Left renal cortex interstitium (tissue), 4 donors: Measurements from ENCODE around the gene NUTF2. TPM values are rescaled to one million over a fixed set of nuclear protein-coding genes. Genes with fewer than 3 reads are reported as not detected.
"Not testable (repeated sequence)": the region's sequence is repeated elsewhere in the genome, so short reads cannot be mapped to it uniquely, and the experiment has no call there.

Source experiments
- DNase-seq, 4 donors: peaks; one replicate each; pipeline ENCODE4 v3.0.0-alpha.2; 2013; ENCODE audit warnings: low read depth in 4 of 4, low spot score in 2 of 4, missing footprints in 1 of 4
- polyA plus RNA-seq, 4 donors: library from polyadenylated mRNA; unstranded; fragments of 120-200 nt; gene quantifications; one replicate each; pipeline ENCODE4 v1.2.1, GENCODE V29; 2013; ENCODE audit not compliant: insufficient read length in 4 of 4

Gene NUTF2
- polyA plus RNA-seq, 4 donors, result 114 to 134 (median 127) TPM

DNA sequence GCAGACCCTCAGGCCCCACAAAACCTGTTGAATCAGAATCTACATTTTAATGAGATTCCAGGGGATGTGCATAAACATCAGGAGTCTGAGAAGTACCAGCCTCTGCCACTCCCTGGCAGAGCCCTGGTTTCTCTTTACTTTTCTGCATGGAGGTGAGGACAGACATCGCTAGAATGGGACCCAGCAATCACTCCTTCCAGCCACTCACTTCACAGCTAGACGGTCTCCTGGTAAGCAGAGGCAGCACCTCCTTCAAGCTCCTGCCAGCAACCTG is 68.7 kb downstream of the NUTF2 start:
- not testable (repeated sequence) for DNase-seq

- DNase-seq, result no peak
Observed at GRCh38 chr16:67915831-67916723, 69.3 kb downstream of the NUTF2 start.

DNA sequence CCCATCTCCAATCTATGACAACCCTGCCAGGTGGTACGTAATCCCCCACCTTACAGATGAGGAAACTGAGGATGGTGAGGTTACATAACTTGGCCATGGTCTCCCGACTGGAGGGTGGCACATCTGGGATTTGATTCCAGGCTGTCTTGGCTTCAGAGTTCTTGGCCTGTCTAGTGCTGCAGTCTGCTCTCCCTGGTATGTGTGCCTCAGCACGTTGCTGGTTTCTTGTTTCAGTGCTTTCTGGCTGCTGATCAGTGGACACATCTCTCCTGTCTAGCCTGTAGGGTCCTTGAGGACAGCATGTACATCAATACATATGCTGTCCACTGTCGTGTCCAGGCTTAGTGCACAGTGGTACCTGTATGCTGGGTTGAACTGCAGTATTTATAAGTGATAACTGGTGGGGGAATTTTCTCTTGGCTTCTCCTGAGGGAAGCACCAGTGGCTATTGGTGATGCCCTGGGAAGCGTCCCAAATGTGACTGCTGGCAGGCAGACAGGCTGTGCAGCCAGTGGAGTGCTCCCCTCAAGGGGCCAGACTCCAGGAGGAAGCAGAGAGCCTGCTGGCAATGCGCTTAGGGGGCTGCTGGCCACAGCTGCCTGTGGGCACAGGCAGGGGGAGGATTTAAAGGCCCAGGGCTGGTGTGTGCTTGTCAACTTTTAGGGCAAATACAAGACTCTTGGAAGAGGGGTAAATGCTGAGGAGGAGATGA is 70.6 kb downstream of the NUTF2 start:
- DNase-seq, result no peak

DNA sequence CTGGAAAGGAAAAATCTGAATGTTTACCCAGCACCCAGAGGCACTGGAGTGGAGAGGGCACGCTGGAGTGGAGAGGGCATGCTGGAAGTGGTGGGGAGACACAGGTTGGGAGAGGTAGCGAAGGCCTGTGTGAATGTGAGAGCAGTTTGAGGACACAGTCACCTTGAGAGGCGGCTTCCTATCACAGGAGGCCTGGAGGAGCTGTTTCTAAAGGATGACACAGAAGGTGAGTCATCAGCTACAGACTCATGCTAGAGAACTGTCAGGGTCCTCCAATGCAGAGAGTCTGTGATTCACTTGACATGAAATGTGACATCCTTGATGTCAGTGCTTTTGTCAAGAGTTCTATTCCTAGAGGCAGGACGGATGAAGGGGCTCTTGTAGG is 71.1 kb downstream of the NUTF2 start:
- no peak for DNase-seq

DNA sequence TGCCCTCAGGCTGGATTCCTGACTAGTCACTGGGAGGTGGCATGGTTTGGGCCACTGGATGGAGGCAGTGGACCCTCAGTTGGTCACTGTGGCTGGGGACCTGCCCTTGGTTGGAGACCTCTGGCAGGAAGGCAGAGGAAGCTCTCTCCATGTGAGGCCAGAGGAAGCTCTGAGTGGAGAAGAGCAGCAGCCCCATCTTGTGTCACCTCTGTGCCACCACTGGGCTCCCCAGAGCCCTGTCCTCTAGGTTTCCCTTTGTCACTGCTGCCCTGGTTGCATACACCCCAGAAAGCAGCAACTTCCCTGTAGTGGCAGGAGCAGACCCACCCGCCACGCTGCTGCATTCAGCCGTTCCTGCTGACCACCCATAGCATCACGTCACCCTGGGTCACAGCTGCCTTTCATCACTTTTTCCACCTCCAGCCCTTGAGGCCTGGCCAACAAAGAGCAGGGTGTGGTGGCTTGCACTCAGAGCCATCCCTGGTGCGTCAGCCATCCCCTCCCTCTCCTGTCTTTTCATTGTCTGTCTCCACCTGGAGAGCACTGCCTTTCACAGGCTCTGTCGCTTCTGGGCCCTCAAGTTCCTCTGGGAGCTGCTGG is 73.0 kb downstream of the NUTF2 start:
- DNase-seq, result no peak

Other genes starting within 250 kb of the NUTF2 start
- gene CARMIL2, start 201.8 kb upstream of the NUTF2 start, polyA plus RNA-seq, result 1 to 10 TPM in 3 of 4 donors, under 1 TPM in 1; 0.79 to 1.4 (median 1.0) TPM
- 10 to 100 TPM; 20.2 to 31.8 (median 26.2) TPM for gene ACD, start 186.7 kb upstream of the NUTF2 start, polyA plus RNA-seq
- 1 to 10 TPM; 1.9 to 4.8 (median 3.0) TPM for gene PARD6A, start 186.0 kb upstream of the NUTF2 start, polyA plus RNA-seq
- gene ENKD1, start 180.2 kb upstream of the NUTF2 start, polyA plus RNA-seq, result 10 to 100 TPM; 16.9 to 38.5 (median 31.8) TPM
- gene C16orf86, start 180.1 kb upstream of the NUTF2 start, polyA plus RNA-seq, result 1 to 10 TPM; 3.6 to 5.2 (median 4.0) TPM
- 10 to 100 TPM; 18.7 to 25.6 (median 23.7) TPM for gene GFOD2, start 127.6 kb upstream of the NUTF2 start, polyA plus RNA-seq
- 10 to 100 TPM; 18.4 to 34.4 (median 25.0) TPM for gene RANBP10, start 40.4 kb upstream of the NUTF2 start, polyA plus RNA-seq
- 10 to 100 TPM in 1 of 4 donors, 1 to 10 TPM in 3; 6.3 to 10.7 (median 7.7) TPM for gene TSNAXIP1, start 40.0 kb upstream of the NUTF2 start, polyA plus RNA-seq
- gene THAP11, start 4.6 kb upstream of the NUTF2 start, polyA plus RNA-seq, result 10 to 100 TPM; 26.8 to 40.0 (median 32.0) TPM
- gene CENPT, start 760 bp downstream of the NUTF2 start, polyA plus RNA-seq, result 10 to 100 TPM; 37.4 to 62.4 (median 50.7) TPM
- gene EDC4, start 26.1 kb downstream of the NUTF2 start, polyA plus RNA-seq, result 100 to 1,000 TPM in 2 of 4 donors, 10 to 100 TPM in 2; 75.0 to 106 (median 97.3) TPM
- gene NRN1L, start 38.0 kb downstream of the NUTF2 start, polyA plus RNA-seq, result under 1 TPM in 3 of 4 donors, not detected in 1; 0.30 to 0.68 (median 0.63) TPM
- 10 to 100 TPM; 33.5 to 44.6 (median 40.1) TPM for gene PSKH1, start 46.3 kb downstream of the NUTF2 start, polyA plus RNA-seq
- 1 to 10 TPM; 4.5 to 7.1 (median 5.8) TPM for gene CTRL, start 84.9 kb downstream of the NUTF2 start, polyA plus RNA-seq
- gene PSMB10, start 89.9 kb downstream of the NUTF2 start, polyA plus RNA-seq, result 10 to 100 TPM; 20.3 to 39.4 (median 28.3) TPM
- gene LCAT, start 97.2 kb downstream of the NUTF2 start, polyA plus RNA-seq, result 10 to 100 TPM; 13.7 to 32.8 (median 20.2) TPM
- gene SLC12A4, start 121.7 kb downstream of the NUTF2 start, polyA plus RNA-seq, result 10 to 100 TPM; 32.4 to 47.4 (median 40.2) TPM
- under 1 TPM in 3 of 4 donors, not detected in 1; 0.05 to 0.21 (median 0.08) TPM for gene DPEP3, start 133.6 kb downstream of the NUTF2 start, polyA plus RNA-seq
- 1 to 10 TPM in 1 of 4 donors, under 1 TPM in 3; 0.45 to 1.1 (median 0.78) TPM for gene DPEP2, start 152.6 kb downstream of the NUTF2 start, polyA plus RNA-seq
- not detected for gene DPEP2NB, start 169.0 kb downstream of the NUTF2 start, polyA plus RNA-seq
- 10 to 100 TPM in 3 of 4 donors, 1 to 10 TPM in 1; 9.0 to 13.7 (median 10.9) TPM for gene DDX28, start 176.3 kb downstream of the NUTF2 start, polyA plus RNA-seq
- 10 to 100 TPM; 13.5 to 19.5 (median 15.5) TPM for gene DUS2, start 176.4 kb downstream of the NUTF2 start, polyA plus RNA-seq
- 10 to 100 TPM; 30.8 to 35.5 (median 32.9) TPM for gene NFATC3, start 238.4 kb downstream of the NUTF2 start, polyA plus RNA-seq